ENCODE data around the gene BBS7.

Gene BBS7

DNA sequence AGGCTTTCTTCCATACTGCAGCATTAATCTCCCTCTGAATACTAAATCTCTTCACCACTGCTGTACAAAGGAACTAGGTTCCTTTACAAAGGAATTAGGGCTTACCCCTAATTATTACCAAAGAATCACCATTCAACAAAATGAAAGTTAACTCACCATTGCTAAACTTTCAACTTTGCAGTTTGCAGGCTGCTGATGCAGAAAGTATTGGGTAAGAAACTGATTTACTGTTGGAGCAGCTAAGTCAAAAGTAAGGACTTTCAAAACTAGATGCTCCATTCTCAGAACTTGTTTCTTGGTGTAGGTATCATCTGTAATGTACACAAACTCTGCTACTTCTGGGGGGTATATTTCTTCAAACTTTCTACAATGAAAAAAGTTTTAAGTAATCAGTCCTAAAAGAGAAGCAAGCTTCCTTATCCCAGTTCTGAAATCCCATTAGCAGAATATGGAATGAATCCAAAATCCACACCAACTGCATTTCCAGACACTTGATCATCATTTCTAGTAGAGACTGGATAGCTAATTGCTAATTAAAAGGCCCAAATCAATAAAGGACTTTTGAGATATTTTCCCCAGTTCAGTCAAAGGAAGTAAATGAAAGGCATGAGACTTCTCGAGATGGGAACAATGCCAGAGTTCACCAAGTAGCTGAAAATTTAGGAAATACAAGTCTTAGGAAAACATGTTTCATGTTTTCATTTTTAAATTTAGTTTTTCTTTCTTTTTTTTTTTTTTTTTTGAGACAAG, 50.9 kb downstream of the BBS7 start:
- H3K4me3 ChIP-seq (ENCODE audit: low read depth, low read length), result no peak overlapping the region
- no peak for TF ChIP-seq CTCF (IDR thresholded peaks at IDR 0.05; ENCODE audit: low read depth, low read length)

DNA sequence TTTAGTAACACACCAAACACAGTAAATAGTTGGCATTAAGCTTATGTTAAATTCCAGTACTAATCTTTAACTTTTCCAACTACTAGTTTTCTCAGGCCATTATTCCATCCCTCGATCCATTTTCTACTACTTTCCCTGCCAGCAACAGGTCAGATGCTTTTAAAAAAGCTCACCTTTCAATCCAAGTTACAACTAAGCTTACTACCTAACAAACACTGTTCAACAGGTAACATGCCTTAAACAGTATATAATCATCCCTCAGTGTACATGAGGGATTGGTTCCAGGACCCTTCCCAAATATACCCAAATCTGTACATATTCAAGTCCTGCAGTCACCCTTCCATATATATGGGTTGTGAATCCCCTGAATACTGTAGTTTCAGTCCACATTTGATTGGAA, 52.1 kb downstream of the BBS7 start:
- no peak for TF ChIP-seq CTCF (IDR thresholded peaks at IDR 0.05; ENCODE audit: low read depth, low read length)
- H3K4me3 ChIP-seq (ENCODE audit: low read depth, low read length), result no peak overlapping the region

DNA sequence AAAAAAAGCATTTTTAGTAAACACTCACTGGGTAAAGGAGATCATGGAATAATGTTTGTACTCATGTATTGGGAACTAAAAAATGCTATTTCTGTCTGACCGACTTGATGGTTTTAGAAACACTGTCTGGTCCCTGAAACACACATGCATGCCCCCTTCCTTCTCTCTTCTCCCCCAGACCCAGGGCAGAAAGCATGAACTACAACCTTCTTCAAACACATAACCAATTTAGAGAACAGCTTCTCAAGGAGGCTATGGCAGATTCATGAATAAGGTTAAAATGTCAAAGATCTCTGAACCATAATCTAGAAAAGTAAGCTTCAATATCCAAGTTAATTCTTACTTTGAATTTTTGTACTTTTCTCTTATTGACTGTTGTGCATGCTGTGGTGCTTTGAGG, 52.6 kb downstream of the BBS7 start:
- H3K4me3 ChIP-seq (ENCODE audit: low read depth, low read length), result no peak overlapping the region
- no peak for TF ChIP-seq CTCF (IDR thresholded peaks at IDR 0.05; ENCODE audit: low read depth, low read length)

DNA sequence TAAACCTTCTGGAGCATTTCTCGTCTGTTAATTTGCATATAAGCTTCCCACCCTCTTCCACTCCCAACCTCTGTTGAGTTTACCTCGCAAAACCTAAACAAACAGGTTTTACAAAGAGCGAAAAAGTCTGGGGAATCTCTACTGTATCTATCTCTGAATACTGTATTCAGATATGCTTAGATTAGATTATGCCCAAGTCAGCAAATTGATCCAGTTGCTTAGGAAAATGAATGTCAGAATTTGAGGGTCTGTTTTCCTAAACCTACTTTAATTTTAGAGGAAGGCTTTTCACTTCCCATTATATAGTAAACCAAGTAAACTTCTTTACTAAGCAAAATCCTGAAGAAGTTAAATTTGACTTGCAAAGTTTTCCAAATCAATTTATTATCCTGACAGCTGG, 53.3 kb downstream of the BBS7 start:
- H3K4me3 ChIP-seq (ENCODE audit: low read depth, low read length), result no peak overlapping the region
- TF ChIP-seq CTCF (IDR thresholded peaks at IDR 0.05; ENCODE audit: low read depth, low read length), result no peak

DNA sequence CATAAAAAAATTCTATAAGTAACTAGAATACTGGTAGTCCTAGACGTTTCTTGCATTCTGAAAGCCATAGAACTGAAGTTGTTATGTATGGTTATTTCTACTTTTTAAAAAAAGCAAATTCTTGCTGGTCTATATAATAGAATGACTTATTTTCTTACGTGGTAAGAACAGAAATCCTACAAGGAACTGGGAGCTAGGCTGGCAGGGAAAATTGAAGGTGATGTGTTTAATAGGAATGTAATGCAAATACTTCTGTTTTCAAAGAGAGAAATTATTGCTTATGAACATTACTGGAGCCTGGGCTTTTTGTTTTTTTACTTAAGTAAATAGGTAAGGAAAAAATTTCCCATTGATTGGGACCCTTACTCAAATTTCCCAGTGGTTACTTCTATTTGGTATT, 55.5 kb downstream of the BBS7 start:
- no peak overlapping the region for H3K4me3 ChIP-seq (ENCODE audit: low read depth, low read length)
- no peak for TF ChIP-seq CTCF (IDR thresholded peaks at IDR 0.05; ENCODE audit: low read depth, low read length)

DNA sequence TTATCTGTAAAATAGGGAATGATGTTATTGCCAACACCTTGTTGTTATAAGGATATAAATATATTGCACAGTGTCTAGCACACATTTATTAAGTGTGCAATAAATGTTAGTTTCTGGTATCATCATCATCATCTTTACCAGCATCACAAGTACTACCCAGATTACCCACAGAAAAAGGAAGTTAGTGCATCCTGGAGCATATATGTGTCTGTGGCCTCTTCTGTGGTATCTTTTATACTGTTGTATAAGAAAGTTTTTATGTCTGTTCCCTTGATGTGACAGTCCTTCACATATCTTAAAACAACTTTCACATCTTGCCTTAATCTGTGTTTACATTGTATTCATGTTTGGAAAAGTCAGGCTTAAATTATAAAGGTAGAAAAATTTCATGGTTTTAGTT, 59.2 kb downstream of the BBS7 start:
- no peak overlapping the region for H3K4me3 ChIP-seq (ENCODE audit: low read depth, low read length)
- no peak for TF ChIP-seq CTCF (IDR thresholded peaks at IDR 0.05; ENCODE audit: low read depth, low read length)

DNA sequence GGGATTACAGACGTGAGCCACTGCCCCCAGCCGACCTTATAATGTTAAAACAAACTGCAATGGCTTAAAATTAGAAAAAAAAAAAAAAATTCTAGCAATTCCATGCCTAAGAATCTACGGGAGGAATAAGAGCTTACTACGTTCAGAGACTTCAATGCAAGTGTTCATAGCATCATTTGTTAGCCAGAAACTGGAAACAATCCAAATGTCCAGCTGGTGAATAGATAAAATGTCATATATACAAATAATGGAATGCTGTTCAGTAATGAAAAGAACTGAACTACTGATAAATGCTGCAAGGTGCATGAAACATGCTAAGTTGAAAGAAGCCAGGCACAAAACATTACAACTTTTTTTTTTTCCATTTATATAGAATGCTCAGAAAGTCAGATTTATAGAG, 63.9 kb downstream of the BBS7 start:
- no peak overlapping the region for H3K4me3 ChIP-seq (ENCODE audit: low read depth, low read length)
- TF ChIP-seq CTCF (IDR thresholded peaks at IDR 0.05; ENCODE audit: low read depth, low read length), result no peak

All from WI38 (cell line).